ENCODE data around the gene PTPRZ1.

The PTPRZ1 gene

DNA sequence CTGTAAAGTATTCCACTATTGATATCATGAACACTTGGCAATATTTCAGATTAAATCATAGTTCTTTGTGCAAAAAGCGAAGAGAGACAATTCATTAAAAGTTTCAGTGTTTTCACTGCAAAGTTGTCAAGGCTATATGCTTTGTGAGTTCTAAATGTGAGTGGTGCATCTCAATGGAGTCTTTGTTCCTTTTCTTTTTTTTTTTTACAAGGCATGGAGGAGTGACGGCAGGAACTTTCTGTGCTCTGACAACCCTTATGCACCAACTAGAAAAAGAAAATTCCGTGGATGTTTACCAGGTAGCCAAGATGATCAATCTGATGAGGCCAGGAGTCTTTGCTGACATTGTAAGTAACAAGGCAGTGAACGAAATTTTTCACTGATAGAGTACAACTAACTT, 186.6 kb downstream of the PTPRZ1 start:
- DNase-seq, result no peak

DNA sequence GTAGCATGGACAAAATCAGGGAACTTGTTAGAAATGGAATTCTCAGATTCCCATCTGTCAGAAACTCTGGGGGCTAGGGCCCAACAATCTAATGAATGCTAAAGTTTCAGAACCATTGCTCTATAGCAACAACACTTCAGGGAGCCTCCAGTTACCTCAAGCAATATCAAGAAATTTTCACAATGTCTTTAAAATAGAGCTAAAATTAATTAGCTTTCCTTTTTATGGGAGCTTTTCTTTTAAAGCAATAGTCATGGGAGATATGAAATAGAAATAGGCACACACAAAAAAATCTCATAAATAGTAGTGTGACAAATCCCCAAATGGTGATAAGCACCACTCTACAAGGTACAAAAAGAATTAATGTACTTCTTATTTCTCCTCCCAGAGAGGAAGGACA, 190.2 kb downstream of the PTPRZ1 start:
- DNase-seq, result no peak

DNA sequence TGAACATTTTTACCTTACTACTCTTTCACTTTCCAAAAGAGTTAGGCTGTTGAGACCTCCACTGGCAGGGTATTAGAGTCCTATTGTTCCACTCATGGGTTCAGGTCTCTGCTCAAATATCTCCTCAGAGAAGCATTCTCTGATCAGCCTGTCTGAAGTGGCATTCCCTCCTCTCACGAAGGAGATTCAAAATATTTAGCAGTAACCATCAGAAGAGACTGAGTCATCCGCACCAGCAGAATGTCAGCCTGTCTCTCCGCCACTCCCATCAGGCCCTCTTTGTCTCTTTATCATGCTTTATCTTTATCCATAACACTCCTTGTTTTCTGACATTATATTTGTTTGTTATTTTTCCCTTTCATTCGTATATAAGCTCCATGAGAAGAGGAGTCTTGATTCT, 192.0 kb downstream of the PTPRZ1 start:
- no peak for DNase-seq

DNA sequence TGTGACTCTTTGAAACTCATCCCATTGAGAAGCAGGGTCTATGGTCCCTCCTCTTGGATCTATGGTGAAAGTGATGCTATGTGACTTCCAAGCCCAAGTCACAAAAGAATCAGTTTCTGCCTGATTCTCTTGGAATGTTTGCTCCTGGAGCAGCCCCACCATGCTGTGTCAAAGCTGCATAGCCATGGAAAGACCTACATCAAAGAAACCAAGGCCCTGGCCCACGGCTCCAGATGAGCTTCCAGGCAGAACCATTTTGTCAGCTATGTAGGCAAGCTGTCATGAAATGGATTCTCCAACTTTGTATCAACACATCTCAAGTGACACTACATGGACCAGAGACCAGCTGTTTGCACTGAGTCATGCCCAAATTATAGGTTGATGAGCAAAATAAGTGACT, 194.1 kb downstream of the PTPRZ1 start:
- no peak for DNase-seq

DNA sequence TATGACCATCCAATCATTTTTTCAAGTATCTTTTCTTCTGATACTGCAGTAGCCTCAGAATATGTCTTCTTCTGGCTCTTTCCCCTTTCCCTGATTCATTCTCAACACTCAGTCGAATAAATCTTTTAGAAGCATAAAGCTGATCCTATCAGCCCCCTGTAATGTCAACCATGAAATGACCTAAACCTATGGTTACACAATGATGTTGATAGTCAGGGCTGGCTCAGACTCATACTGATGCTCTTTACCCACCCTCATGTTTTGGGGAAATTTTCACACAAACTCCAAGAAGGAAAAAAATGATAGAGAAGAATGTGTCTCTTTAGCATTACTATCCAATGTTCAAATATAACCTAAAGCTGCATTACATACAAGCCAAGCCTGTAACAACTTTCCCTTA, 195.1 kb downstream of the PTPRZ1 start:
- DNase-seq, result no peak

DNA sequence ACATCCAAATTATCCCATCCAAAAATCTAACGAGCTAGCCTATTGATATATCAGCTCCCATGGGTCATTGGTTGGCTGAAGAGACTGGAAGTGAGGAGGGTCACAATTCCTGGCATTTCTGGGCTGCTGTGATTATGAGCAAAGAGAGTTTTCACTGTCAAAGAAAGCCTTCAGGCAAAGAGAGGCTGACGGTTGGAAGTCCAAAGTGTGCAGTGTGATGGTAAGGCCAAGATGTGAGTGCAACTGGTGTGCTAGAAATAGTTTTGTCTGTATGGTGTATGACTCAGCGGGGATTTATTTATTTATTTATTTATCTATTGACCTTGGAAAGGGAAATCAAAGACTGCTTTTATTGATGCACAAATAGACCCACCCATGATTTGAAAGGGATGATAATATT, 196.0 kb downstream of the PTPRZ1 start:
- no peak for DNase-seq

DNA sequence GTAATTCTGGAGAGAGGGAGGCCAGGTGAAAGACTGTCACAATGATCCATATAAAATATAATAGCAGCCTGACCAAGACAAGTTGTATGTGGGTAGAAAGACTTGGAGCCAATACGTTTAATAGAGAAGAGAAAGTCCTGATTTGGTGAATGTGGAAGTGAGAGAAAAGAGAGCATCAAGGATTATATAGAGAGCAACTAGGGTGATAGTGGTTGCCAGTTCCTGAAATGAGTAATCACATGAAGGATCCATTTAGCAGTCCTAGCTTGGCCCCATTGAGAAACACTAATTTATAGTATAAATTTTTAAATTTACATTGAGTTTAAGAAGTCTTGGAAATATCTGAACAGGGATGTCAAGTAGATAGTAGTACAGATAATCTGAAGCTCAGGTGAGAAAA, 197.1 kb downstream of the PTPRZ1 start:
- DNase-seq, result no peak

DNA sequence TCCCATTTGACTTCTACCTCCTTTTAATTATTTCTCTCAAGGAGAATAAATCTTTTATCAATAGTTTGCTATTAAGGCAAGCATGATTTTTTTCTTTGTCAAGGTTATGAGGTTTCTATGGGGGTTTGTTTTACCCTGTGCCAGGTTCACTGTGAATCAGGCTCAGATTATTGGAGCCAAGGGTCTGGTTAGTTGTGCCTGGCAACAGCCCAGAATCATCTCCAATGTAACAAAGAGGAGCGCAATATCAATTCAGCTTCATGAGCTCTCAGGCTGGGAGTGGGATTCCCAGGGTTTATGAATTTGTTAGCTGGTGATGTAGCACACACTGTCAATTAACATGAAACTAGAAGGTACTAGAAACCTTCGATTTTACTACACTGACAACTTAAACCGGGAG, 197.9 kb downstream of the PTPRZ1 start:
- no peak for DNase-seq

DNA sequence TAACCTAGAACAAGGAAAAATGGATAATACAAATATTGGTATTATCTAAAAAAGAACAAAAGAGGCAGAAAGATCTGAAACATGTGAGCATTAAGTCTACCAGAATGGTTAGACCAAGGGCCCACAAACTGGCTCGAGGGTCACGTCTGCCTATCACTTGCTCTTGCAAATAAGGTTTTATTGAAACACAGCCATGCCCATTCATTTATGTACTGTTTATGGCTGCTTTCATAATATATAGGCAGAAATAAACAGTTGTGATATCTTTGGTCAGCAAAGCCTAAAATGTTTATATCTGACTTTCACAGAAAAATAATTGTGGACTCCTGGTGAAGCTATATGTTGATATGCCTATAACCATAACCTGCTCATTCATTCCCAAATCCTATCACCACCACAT, 199.3 kb downstream of the PTPRZ1 start:
- DNase-seq, result no peak

DNA sequence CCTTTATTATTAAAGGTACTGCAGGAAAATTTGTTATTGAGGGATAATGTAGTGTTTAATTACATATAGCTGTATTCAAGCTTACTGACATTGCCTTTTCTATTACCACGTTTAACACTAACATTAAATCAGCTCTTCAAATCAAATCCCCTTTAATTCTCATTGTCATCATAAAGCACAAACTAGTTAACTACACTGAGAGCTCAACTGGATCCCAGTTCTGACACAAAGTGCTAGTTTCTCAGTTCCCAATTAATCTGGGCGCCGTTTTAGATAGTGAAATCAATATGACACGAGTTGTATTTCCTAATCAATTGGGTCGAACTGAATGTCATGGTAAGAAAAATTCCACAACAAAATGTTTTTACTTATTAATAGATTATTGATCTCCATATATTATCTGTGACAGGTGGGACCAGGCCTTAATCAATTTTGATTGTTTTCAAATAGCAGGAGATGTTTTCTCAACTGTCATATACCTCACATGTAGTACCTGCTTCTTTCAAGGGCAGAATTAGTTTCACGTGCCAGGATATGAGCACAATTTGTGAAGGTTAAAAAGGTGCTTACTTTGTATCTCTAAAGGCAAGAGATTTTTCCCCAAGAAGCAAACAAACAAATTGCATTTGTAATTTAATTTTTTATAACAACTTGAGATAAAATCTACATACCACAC, 200.1 kb downstream of the PTPRZ1 start:
- no peak for DNase-seq

DNA sequence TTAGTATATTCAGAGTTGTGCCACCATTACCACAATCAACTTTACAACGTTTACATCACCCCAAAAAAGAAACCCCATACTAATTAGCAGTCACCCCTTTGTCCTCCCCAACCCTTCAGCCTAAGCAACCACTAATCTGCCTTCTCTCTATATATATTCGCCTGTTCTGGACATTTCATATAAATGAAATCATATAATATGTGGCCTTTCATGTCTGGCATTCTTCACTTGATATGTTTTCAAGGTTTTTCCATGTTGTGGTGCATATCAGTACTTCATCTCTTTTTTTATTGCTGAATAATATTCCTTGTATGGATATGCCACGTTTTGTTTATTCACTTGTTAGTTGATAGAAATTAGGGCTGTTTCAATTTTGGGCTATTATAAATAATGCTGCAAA, 200.7 kb downstream of the PTPRZ1 start:
- DNase-seq, result no peak

DNA sequence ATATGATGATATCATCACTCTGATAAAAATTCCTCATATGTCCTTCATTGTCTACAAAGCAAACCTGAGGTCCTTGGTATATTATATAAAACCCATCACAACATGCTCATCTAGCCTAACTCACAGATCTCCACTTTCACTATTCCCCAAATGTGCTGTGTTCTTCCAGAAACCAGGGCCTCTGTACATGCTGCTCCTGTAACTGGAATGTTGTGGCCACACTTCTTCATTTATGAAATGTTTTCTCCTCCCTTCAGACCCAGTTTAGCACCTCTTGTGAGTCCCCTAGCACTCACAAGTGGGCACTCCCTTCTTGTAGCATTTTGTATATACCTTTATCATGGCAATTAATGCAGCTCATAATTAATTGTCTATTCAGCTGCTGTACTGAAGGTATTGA, 209.2 kb downstream of the PTPRZ1 start:
- DNase-seq, result no peak

DNA sequence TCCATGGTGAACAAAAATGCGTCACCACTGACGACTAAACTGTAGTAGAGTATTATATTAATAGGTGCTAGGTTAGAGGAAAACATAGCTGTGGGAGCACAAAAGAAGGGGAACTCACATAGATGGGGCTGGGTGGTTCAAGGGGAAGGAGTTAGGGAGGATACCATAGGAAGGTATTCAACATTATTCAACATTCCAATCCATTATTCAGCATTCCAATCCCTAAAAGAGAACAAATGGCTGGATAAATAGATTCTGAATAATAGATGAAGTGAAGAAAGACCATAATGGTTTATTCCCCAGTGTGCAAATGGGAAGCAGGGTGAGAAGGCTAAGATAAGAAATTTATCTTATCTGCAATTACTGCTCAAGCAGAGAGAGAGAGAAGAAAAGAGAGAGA, 209.7 kb downstream of the PTPRZ1 start:
- no peak for DNase-seq

DNA sequence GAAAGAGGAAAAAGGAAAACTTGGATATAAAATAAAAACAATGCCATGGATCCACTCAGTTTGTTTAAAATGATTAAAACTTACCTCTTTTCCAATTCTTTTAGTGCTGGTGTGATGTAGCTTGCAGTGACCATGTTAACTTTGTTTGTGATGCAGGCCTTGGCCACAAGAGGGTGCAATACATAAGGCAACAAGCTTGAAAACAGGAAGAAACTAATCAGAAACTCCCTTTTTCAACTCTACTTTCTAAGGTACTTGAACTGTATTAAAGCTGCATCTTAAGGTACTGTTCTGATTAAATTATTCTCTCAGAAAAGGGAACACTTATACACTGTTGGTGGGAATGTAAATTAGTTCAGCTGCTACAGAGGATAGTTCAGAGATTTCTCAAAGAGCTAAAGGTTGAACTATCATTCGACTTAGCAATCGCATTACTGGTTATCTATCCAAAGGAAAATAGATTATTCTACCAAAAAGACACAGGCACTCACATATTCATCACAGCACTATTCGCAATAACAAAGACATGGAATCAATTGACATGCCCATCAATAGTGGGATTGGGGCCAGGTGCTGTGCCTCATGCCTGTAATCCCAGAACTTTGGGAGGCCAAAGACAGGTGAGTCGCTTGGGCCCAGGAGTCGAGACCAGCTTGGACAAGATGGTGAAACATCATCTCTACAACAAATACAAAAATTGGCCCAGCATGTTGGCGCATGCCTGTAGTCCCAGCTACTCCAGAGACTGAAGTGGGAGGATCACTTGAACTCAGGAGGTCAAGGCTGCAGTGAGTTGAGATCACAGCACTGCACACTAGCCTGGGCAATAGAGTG, 220.2 kb downstream of the PTPRZ1 start:
- DNase-seq, result peak; percentile 19 to 45

DNA sequence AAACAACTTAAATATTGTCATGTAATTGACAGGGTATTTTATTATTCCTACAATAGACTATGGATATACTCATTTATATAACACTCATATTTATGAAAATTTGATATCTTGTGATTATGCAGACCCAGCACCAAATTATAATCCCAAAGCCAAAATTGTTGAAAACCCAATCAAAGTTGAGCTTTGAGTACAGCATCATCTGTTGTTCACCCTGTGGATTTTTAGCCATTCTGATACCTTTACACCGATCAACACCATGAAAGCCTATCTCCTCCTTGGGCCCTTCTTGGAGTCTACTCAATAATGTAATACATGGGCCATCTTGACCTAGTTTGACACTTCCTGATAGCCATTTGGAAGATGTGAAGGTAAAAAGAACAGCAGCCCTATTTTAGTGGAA, 221.6 kb downstream of the PTPRZ1 start:
- no peak for DNase-seq

DNA sequence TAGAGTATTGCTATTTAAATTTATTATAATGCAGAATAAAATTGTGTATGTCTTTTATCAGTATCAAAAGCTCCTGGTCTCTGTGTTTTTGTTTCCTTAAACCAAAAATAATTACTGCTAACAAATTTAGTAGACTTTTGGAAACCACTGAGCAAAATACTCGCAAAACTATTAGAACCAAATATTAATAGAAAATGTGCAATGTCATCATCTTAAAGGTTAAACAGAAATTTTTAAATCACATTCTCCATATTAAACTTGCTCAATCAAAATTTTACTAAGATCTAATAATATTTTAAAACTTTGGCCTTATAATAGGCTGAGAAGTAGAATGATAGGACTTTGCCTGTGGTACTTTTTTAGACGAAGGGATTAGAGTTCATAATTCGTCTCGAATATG, 222.7 kb downstream of the PTPRZ1 start:
- DNase-seq, result no peak

DNA sequence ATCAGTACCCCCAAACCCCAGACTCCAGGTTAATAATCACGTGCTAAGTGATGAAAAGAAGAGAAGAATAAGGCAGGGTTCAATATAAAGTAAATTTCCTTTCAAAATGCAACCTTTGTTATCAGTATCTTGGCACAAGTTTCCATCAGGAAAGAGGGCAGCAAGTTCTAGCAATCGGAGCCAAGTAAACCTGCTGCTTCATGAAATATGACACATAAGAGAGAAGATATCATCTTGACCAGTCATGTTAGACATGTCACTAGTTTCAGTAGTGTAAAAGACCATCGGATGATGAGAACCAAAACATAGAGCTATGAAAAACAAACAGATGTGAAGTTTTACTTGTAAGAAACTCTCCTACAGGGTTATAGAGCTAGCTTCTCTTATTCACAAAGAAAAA, 227.1 kb downstream of the PTPRZ1 start:
- no peak for DNase-seq

DNA sequence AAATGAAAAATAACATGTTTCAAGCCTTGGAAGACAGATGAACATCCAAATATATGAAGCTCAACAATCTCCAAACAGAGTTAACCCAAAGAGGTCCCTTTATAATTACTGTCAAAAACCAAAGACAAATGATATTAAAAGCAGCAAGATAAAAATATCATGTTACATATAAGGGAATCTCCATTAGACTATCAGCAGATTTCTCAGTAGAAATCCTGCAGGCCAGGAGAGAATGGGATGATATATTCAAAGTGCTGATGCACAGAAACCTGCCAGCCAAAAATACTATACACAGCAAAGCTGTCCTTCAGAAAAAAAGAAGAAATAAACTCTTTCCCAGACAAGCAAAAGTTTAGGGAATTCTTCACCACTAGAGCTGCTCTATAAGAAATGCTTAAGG, 230.1 kb downstream of the PTPRZ1 start:
- no peak for DNase-seq
